Measurements from ENCODE around the gene C1orf174. TPM values are rescaled to one million over a fixed set of nuclear protein-coding genes. Genes with fewer than 3 reads are reported as not detected.

C1orf174 gene
- total and polyA plus RNA-seq, 2 experiments from 2014 or later, result 17.6 to 22.2 TPM

DNA sequence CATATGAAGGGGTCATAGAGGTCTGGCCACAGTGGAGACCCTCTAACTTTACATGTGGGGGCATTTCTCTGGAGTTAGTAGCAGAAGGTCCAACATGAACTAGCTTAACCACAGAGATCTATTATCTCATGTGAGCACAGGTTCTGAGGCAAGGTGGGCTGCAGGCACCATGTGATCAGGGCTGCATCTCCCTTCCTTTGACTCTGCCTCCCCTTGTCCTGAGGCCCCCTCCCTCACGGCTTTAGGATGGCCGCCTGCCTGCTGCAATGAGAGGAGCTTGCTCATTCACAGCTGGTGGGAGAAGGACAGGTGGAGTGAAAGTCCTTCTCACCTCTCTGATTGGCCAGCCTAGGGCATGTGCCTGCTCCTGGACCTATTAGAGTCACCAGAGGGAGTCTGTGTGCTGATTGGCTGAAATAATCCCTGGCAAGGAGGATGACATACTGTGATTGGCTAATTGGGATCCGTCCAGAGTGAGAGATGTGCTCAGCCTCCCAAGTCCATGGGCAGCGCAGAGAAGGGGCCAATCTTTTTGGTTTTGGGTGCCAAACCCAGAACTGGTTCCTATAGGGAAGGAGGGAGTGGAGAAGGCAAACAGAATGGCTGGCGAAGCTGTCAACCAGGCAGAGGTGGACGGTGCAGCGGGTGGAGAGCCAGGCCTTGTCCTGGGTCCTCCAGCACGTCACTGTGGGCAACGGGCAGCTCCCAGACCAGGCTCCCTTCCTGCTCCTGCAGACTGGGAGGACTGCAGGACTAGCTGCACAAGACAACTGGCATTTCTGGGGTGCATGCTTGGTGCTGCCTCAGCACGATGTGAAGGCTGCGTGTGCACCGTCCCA is 39.4 kb upstream of the C1orf174 start:
- DNase-seq (ENCODE audit: low read depth in 1 of 2, low spot score in 1 of 2), result no peak
- H3K4me3 ChIP-seq, result no peak overlapping the region
- H3K4me1 ChIP-seq (ENCODE audit: low read depth), result no peaks in the 10 kb centered on the region
- TF ChIP-seq, protein P1, sequence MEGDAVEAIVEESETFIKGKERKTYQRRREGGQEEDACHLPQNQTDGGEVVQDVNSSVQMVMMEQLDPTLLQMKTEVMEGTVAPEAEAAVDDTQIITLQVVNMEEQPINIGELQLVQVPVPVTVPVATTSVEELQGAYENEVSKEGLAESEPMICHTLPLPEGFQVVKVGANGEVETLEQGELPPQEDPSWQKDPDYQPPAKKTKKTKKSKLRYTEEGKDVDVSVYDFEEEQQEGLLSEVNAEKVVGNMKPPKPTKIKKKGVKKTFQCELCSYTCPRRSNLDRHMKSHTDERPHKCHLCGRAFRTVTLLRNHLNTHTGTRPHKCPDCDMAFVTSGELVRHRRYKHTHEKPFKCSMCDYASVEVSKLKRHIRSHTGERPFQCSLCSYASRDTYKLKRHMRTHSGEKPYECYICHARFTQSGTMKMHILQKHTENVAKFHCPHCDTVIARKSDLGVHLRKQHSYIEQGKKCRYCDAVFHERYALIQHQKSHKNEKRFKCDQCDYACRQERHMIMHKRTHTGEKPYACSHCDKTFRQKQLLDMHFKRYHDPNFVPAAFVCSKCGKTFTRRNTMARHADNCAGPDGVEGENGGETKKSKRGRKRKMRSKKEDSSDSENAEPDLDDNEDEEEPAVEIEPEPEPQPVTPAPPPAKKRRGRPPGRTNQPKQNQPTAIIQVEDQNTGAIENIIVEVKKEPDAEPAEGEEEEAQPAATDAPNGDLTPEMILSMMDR (IDR thresholded peaks at IDR 0.05; ENCODE audit: low read depth, low read length), result no peak
- H3K27me3 ChIP-seq, result no peaks in the 10 kb centered on the region
- H3K27ac ChIP-seq, result no peak overlapping the region
- no peaks in the 10 kb centered on the region for H3K36me3 ChIP-seq
- H3K9me3 ChIP-seq (ENCODE audit: low read depth), result no peaks in the 10 kb centered on the region

DNA sequence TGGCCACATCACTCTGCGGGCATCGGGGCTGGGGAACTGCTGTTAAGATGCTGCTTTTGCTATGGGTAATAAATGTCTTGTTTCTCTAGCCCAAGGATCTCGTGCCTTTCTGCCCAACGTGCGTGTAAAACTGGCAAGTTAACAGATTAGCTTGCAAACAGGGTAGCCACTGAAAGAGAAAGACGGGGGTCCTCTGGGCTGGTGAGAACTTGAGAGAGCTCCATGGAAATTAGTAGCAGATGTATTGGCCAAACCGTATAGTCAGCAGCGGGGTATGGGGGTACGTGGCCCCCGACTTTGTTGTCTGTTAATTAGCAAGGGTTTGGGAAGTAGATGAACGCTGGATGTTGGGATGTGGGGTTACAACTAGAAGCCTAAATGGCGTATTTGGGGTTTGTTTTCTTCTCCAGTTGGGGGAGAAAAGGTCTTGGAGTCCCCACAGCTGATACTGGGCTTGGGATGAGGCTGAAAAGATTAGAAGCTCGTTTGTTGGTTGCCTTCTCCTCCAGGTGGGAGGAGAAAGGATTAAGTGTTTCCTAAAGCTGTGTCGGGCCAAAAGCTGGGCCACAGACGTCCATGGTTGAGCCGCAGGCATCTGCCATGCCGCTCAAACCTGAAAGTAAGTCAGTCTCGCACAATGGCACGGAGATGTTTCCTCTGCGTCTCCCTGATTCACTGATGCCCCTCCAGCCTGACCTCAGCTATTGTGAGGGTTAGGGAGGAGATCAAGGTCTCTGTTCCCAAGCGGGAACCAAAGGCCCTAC is 32.3 kb upstream of the C1orf174 start:
- H3K27me3 ChIP-seq, result no peaks in the 10 kb centered on the region
- H3K4me3 ChIP-seq, result no peak overlapping the region
- H3K9me3 ChIP-seq (ENCODE audit: low read depth), result no peaks in the 10 kb centered on the region
- TF ChIP-seq, protein P1 (IDR thresholded peaks at IDR 0.05; ENCODE audit: low read depth, low read length), result no peak
- H3K36me3 ChIP-seq, result no peaks in the 10 kb centered on the region
- H3K4me1 ChIP-seq (ENCODE audit: low read depth), result no peaks in the 10 kb centered on the region
- no peak overlapping the region for H3K27ac ChIP-seq
- no peak for DNase-seq (ENCODE audit: low read depth in 1 of 2, low spot score in 1 of 2)

DNA sequence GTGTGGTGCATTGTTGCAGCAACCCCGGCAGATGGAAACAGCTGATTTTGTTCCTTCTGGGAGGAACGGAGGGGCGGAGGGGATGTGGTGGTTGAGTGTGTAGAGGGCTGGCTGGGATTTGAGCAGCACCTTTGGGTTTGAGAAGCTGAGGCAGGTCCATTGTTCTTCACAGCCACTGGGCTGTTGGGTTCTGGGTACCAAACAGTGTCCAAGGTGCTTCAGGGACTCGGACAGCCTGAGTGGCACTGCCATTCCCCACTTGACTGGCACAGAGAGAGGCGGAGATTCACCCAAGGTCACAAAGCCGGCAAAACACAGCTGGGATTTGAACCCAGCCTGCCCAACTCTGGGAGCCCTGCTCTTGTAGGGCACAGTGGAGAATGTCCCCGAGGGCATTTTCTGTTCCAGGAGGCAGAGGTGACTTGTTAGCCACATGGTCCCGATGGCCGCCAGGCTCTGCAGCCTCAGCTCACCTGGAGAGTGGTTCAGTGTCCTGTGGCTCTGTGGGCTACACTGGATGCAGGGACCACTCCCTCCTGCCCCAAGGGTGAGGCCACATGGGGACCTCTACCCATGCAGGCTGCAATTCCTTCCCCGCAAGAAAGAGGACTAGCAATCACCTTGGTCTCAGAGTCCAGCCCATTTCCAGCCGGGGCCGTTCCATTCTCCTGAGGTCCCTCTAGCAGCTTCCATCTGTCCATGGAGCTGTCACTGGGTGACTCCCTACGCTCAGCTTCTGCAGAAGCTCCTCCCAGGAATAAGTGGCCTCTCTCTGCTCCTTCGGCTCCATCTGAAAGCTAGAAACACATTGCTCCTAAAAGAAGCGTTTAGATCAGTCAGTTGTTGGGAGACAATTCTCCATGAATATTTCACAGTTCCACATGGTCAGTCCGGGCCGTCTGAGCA is 31.2 kb upstream of the C1orf174 start:
- no peaks in the 10 kb centered on the region for H3K36me3 ChIP-seq
- no peak overlapping the region for H3K27ac ChIP-seq
- TF ChIP-seq, protein P1 (IDR thresholded peaks at IDR 0.05; ENCODE audit: low read depth, low read length), result no peak
- no peak for DNase-seq (ENCODE audit: low read depth in 1 of 2, low spot score in 1 of 2)
- no peaks in the 10 kb centered on the region for H3K9me3 ChIP-seq (ENCODE audit: low read depth)
- no peaks in the 10 kb centered on the region for H3K4me1 ChIP-seq (ENCODE audit: low read depth)
- no peak overlapping the region for H3K4me3 ChIP-seq
- no peaks in the 10 kb centered on the region for H3K27me3 ChIP-seq

DNA sequence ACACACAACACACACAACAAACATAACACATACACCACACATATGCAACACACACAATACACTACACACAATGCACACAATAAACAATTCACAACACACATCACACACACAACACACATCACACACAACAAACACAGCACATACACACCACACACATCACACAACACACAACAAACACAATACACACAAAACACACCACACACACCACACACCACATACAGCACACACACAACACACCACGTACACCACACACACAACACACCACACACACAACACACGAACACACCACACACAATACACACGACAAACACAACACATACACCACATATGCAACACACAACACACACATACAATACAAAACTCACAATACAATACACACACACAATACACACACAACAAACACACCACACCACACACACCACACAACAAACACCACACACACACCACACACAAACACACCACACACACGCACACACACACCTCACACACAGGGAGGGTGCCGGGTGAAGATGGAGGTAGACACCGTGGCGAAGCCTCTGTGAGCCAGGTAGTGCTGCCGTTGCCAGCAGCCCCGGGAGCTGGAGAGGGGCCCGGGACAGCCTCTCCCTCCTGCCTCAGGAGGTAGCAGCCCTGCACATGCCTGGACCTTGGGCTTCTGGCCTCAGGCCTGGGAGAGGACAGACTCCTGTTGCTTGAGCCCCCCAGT is 30.4 kb upstream of the C1orf174 start:
- Histone ChIP-seq H3K4me1 (ENCODE audit: low read depth) (no peaks in the 10 kb centered on the region), H3K9me3 (ENCODE audit: low read depth) (no peaks in the 10 kb centered on the region), H3K4me3 (no peak overlapping the region), H3K27me3 (no peaks in the 10 kb centered on the region), H3K36me3 (no peaks in the 10 kb centered on the region), H3K27ac (no peak overlapping the region)
- no peak for DNase-seq (ENCODE audit: low read depth in 1 of 2, low spot score in 1 of 2)
- TF ChIP-seq, protein P1 (IDR thresholded peaks at IDR 0.05; ENCODE audit: low read depth, low read length), result no peak

DNA sequence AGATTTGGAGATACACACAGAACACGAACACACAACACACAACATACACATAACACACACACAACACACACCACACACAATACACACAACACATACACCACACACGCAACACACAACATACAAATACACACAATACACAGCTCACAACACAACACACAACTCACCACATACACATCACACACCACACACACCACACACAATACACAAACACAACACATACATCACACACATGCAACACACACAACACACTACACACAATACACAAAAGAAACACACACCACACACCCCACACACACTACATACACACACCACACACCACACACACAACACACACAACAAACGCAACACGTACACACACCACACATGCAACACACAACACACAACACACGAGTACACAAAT is 29.1 kb upstream of the C1orf174 start:
- Histone ChIP-seq H3K4me3 (no peak overlapping the region), H3K9me3 (ENCODE audit: low read depth) (no peaks in the 10 kb centered on the region), H3K4me1 (ENCODE audit: low read depth) (no peaks in the 10 kb centered on the region), H3K36me3 (no peaks in the 10 kb centered on the region), H3K27ac (no peak overlapping the region), H3K27me3 (no peaks in the 10 kb centered on the region)
- TF ChIP-seq, protein P1 (IDR thresholded peaks at IDR 0.05; ENCODE audit: low read depth, low read length), result no peak
- DNase-seq (ENCODE audit: low read depth in 1 of 2, low spot score in 1 of 2), result no peak

All from cardiac muscle cell (in vitro differentiated cells and primary cell).